GM12892 (cell line): ENCODE measurements around the gene ROR1.

ENCODE experiments used
- POLR2A ChIP-seq: IDR thresholded peaks from 2 replicates; pipeline ENCODE4 v1.6.1; 2011; ENCODE audit warnings: low read depth, low read length, control low read depth
- POLR2AphosphoS5 ChIP-seq: IDR thresholded peaks from 2 replicates; pipeline ENCODE4 v1.6.1; 2011; ENCODE audit warnings: low read depth, low read length, control low read depth
- TAF1 ChIP-seq: IDR thresholded peaks from 2 replicates; pipeline ENCODE4 v1.6.1; 2011; ENCODE audit warnings: low read depth, mild to moderate bottlenecking, control low read depth, low read length, borderline replicate concordance

GRCh38 chr1:64117492-64117891 lies 343.7 kb downstream of the ROR1 start:
- no peak for TF ChIP-seq POLR2A
- no peak for TF ChIP-seq TAF1
- TF ChIP-seq POLR2AphosphoS5 = no peak
